ENCODE measurements around the gene MPL. TPM values are rescaled to one million over a fixed set of nuclear protein-coding genes. Genes with fewer than 3 reads are reported as not detected.

MPL gene
- total RNA-seq, 1 donor from 2014 or later: not detected

DNA sequence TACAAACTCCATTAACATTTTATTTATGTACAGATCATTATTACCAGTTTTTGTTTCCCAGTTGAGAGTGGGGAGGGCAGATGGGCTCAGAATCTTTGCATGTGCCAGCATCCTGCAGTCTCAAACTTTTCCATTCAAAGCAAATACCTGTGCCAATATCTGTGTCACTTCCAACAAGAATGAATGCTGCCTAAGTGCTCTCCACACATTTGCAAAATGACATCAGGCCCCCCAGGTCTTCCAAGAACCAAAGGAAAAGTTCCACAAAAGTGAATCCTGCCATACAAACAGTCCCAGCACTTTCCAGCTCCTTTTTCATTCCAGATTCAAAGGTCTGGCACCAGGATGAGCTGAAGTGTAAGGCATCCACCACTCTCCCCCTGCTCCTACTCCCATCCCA lies 38.5 kb upstream of the MPL start:
- H3K9me3 Mint-ChIP-seq: no peaks in the 10 kb centered on the region

DNA sequence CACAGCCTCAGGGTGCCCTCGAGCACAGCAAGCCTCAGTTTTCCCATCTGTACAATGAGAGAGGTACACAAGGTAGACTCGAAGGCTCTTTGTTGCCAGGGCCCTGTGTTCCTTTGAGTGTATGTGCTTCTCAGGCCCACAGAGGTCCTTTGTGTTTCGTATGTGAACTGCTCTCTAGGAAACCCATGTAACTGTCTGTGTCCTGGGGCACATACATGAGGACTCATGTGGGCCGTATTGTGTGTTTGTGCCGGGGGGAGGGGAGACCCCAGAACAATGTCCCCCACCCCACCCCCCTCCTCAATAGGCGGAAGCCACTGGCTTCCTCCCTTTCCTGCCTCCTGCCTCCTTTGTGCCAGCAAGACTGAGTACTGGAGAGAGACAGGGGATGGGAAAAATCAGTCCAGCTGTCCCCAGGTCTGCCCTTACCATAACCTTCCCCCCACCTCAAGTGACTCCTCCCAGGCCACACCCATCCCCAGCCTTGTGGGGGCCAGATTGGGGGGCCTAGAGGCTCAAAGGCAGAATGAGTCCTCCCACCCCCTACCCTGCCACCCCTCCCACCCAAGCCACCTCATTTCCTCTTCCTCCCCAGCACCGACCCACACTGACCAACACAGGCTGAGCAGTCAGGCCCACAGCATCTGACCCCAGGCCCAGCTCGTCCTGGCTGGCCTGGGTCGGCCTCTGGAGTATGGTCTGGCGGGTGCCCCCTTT lies 37.1 kb upstream of the MPL start, which contains the start of gene TIE1:
TIE1 (plus strand) TSS at position 605 of the 717 bp plus-strand sequence; CDS start at position 695, 90 bp downstream.
- Mint-ChIP-seq H3K36me3 (ENCODE audit: low read depth) (no peaks in the 10 kb centered on the region), H3K27me3 (ENCODE audit: low read depth) (no peaks in the 10 kb centered on the region), H3K27ac (ENCODE audit: unreplicated experiment) (peak within 1 kb of the TSS; percentile 71), H3K4me3 (no peak within 1 kb of the TSS), H3K4me1 (peaks cover 43% of the 10 kb centered on the region), H3K9me3 (no peaks in the 10 kb centered on the region)
- TF ChIP-seq, protein P1, sequence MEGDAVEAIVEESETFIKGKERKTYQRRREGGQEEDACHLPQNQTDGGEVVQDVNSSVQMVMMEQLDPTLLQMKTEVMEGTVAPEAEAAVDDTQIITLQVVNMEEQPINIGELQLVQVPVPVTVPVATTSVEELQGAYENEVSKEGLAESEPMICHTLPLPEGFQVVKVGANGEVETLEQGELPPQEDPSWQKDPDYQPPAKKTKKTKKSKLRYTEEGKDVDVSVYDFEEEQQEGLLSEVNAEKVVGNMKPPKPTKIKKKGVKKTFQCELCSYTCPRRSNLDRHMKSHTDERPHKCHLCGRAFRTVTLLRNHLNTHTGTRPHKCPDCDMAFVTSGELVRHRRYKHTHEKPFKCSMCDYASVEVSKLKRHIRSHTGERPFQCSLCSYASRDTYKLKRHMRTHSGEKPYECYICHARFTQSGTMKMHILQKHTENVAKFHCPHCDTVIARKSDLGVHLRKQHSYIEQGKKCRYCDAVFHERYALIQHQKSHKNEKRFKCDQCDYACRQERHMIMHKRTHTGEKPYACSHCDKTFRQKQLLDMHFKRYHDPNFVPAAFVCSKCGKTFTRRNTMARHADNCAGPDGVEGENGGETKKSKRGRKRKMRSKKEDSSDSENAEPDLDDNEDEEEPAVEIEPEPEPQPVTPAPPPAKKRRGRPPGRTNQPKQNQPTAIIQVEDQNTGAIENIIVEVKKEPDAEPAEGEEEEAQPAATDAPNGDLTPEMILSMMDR (conservative IDR thresholded peaks at IDR 0.05): no peak
- DNase-seq (ENCODE audit: low read depth, low spot score): no peak

More for the DNA sequence above, 38.5 kb upstream of the MPL start:
- peak overlapping the region; percentile 12 for H3K27ac Mint-ChIP-seq (ENCODE audit: unreplicated experiment)
- no peak overlapping the region for H3K4me3 Mint-ChIP-seq
- no peak for DNase-seq (ENCODE audit: low read depth, low spot score)
- no peaks in the 10 kb centered on the region for H3K36me3 Mint-ChIP-seq (ENCODE audit: low read depth)
- no peaks in the 10 kb centered on the region for H3K27me3 Mint-ChIP-seq (ENCODE audit: low read depth)
- H3K4me1 Mint-ChIP-seq: peaks cover 48% of the 10 kb centered on the region
- TF ChIP-seq, protein P1 (conservative IDR thresholded peaks at IDR 0.05): no peak

DNA sequence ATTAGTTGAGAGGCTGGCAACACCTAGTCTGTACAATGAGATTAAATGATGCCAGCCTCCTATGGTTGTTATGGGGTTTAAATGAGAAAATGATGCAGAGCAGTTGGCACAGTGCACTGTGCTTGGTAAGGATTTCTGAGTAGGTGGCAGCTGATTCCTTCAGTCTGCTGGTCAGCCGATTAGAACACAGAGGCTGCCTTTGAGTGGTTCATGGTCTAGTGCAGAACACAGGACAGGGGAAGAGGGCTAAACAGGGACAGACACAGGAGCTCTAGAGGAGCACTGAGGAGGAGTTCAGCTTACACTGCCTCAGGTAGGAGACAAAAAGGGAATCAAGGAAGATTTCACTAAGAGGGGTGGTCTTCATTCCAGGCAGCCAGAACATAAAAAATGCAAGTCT lies 35.4 kb upstream of the MPL start:
- Mint-ChIP-seq H3K27me3 (ENCODE audit: low read depth) (no peaks in the 10 kb centered on the region), H3K4me1 (peaks cover 30% of the 10 kb centered on the region), H3K9me3 (no peaks in the 10 kb centered on the region), H3K27ac (ENCODE audit: unreplicated experiment) (peak overlapping the region; percentile 76), H3K4me3 (no peak overlapping the region), H3K36me3 (ENCODE audit: low read depth) (no peaks in the 10 kb centered on the region)
- no peak for DNase-seq (ENCODE audit: low read depth, low spot score)
- TF ChIP-seq, protein P1 (conservative IDR thresholded peaks at IDR 0.05): no peak

DNA sequence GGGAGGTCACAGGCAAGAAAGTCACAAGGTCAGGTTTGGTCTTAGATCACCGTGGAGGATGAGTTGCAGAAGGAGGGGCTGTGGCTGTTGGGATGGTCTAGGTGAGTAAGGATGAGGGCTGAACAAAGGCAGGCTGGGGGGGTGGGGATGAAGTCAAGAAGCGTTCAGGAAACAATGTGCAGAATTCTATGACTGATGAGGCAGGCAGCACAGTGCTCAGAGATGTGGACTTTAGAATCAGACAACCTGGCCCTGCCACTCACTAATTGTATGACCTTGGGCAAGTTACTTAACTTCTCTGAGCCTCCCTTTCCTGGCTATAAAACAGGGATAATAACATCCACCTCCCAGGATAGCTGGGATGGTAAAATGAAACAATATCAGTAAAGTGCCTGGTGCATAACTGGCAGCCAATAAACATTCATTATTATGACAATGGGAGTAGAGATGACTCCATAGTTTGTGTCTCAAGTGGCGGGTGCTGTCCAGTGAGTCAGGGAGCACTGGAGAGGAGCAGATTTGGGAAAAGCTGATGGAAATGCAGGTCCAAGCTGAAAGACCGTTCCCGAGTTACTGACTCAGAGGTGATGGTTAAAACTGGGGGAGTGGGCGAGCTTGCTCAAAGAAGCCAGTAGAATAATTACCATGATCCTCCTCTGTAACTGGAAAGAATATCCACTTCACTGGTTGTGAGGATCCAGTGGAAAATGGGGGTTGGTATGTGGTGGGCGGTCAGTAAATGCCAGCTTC lies 34.7 kb upstream of the MPL start:
- TF ChIP-seq, protein P1 (conservative IDR thresholded peaks at IDR 0.05): no peak
- Mint-ChIP-seq H3K36me3 (ENCODE audit: low read depth) (no peaks in the 10 kb centered on the region), H3K27ac (ENCODE audit: unreplicated experiment) (no peak overlapping the region), H3K9me3 (no peaks in the 10 kb centered on the region), H3K4me1 (peaks cover 29% of the 10 kb centered on the region), H3K4me3 (no peak overlapping the region), H3K27me3 (ENCODE audit: low read depth) (no peaks in the 10 kb centered on the region)
- no peak for DNase-seq (ENCODE audit: low read depth, low spot score)

DNA sequence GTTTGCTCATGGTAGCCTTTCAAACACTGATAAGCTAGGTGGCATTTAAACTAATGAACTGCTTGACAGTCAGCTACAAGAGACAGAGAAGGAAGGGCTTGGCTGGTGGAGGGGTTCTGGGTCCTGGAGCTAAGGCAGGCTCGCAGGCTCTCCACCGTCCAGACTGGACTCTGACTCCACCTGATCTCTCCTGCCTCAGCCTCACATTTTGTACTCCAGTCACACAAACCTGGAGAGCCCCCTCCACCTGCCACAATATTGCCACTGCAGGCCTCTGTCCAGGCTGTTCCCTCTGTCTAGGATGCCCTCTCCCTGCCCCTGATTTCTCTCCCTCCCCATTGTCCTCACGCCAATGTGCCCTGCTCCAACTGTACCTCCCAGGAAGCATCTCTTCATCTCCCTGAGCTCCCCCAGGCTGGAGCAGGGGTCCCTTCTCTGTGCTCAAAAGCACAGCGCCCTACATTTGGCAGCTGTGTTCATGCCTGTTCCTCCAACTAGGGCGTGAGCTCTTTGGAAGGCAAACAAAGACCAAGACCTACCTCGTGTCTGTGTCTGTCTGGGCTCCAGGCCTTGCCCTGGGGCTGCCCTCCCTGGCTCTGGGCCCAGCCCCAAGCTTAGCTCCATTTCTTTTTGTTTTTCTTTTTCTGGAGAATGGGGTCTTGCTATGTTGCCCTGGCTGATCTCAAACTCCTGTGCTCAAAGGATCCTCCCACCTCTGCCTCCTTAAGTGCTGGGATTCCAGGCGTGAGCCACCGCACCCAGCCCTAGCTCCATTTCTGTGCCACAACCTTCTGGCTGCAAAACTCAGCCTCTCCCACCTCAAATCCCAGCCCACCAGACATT lies 33.9 kb upstream of the MPL start:
- peak overlapping the region; percentile 81 for H3K27ac Mint-ChIP-seq (ENCODE audit: unreplicated experiment)
- TF ChIP-seq, protein P1 (conservative IDR thresholded peaks at IDR 0.05): no peak
- no peak overlapping the region for H3K4me3 Mint-ChIP-seq
- no peaks in the 10 kb centered on the region for H3K27me3 Mint-ChIP-seq (ENCODE audit: low read depth)
- DNase-seq (ENCODE audit: low read depth, low spot score): no peak
- peaks cover 26% of the 10 kb centered on the region for H3K4me1 Mint-ChIP-seq
- no peaks in the 10 kb centered on the region for H3K9me3 Mint-ChIP-seq
- no peaks in the 10 kb centered on the region for H3K36me3 Mint-ChIP-seq (ENCODE audit: low read depth)
